Nephron (organoid): Measurements from ENCODE around the gene LPAR5.
A peak's percentile ranks its signal among the peaks of the same experiment; 100 is the strongest.

Experiments used
- H3K27ac Mint-ChIP-seq, 3 experiments: 2 replicates each; pipeline ENCODE4 v1.8.0; 2020; ENCODE audit warnings: mixed read lengths in 3 of 3, mild to moderate bottlenecking in 2 of 3, moderate library complexity in 1 of 3
- H3K27me3 Mint-ChIP-seq: 2 replicates; pipeline ENCODE4 v1.8.0; 2021; ENCODE audit warnings: low read depth, mild to moderate bottlenecking, moderate library complexity, mixed read lengths
- H3K36me3 Mint-ChIP-seq: 2 replicates; pipeline ENCODE4 v1.8.0; 2020; ENCODE audit warnings: low read depth, mixed read lengths
- H3K4me1 Mint-ChIP-seq: 2 replicates; pipeline ENCODE4 v1.8.0; 2020; ENCODE audit warnings: mixed read lengths
- H3K4me3 Mint-ChIP-seq, 3 experiments: 2 replicates each; pipeline ENCODE4 v1.8.0; 2020; ENCODE audit warnings: mild to moderate bottlenecking in 3 of 3, mixed read lengths in 3 of 3, moderate library complexity in 2 of 3
- H3K9me3 Mint-ChIP-seq: 2 replicates; pipeline ENCODE4 v1.8.0; 2020; ENCODE audit warnings: mixed read lengths
- CTCF ChIP-seq, 3 experiments: fragments of 200-600 bp; sonication (generic); IDR thresholded peaks; one replicate each; pipeline ENCODE4 v1.5.0; 2021; ENCODE audit warnings: antibody characterized with exemption in 3 of 3; ENCODE audit not compliant: unreplicated experiment in 3 of 3

Gene LPAR5

GRCh38 chr12:6652391-6652790, 16.6 kb upstream of the LPAR5 start:
- Mint-ChIP-seq H3K27ac (no peak overlapping the region), H3K4me1 (no peaks in the 10 kb centered on the region), H3K36me3 (peaks cover 64% of the 10 kb centered on the region), H3K9me3 (no peaks in the 10 kb centered on the region), H3K4me3 (no peak overlapping the region), H3K27me3 (no peaks in the 10 kb centered on the region)
- no peak for TF ChIP-seq CTCF (IDR thresholded peaks at IDR 0.05; ENCODE audit: unreplicated experiment in 3 of 3)

DNA sequence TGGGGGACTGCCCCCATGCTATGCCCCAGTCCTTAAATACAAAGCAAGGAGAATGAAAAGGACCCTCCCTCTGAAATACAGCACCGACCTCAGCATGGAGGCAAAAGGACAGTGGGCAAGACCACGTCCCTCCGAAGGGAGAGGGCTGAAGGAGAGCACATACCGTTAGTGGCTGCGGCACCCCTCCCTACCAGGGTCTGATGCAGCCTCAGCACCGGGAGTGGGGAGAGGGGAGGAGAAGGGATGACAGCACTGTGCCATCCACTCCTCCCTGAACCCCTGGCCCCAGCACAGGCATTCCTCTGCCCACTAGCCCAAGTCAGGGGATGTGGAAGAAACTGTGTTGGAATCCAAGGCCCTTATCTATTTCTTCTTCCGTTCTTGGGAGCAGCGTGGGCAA, 15.1 kb upstream of the LPAR5 start:
- TF ChIP-seq CTCF (IDR thresholded peaks at IDR 0.05; ENCODE audit: unreplicated experiment in 3 of 3), result no peak
- Mint-ChIP-seq H3K27me3 (no peaks in the 10 kb centered on the region), H3K4me1 (peaks cover 8% of the 10 kb centered on the region), H3K27ac (no peak overlapping the region), H3K4me3 (no peak overlapping the region), H3K9me3 (no peaks in the 10 kb centered on the region), H3K36me3 (peaks cover 66% of the 10 kb centered on the region)

- H3K27ac Mint-ChIP-seq, result peak within 1 kb of the TSS in 1 of 3 experiments; percentile 45
- peak within 1 kb of the TSS; percentile 76 to 82 (median 82) for H3K4me3 Mint-ChIP-seq
- peaks cover 41% of the 10 kb centered on the region for H3K36me3 Mint-ChIP-seq
- H3K9me3 Mint-ChIP-seq, result no peaks in the 10 kb centered on the region
- H3K27me3 Mint-ChIP-seq, result peaks cover 3% of the 10 kb centered on the region
- peaks cover 16% of the 10 kb centered on the region for H3K4me1 Mint-ChIP-seq
- no peak for TF ChIP-seq CTCF (IDR thresholded peaks at IDR 0.05; ENCODE audit: unreplicated experiment in 3 of 3)
Observed at GRCh38 chr12:6647083-6647604, 11.4 kb upstream of the LPAR5 start, which contains the start of gene ACRBP. ACRBP (minus strand) TSS chr12:6647432; CDS start chr12:6647366, 66 bp downstream.

- peaks cover 9% of the 10 kb centered on the region for H3K27me3 Mint-ChIP-seq
- H3K27ac Mint-ChIP-seq, result peak overlapping the region in 1 of 3 experiments; percentile 45
- H3K9me3 Mint-ChIP-seq, result no peaks in the 10 kb centered on the region
- H3K4me3 Mint-ChIP-seq, result peak overlapping the region; percentile 76 to 82 (median 82)
- peaks cover 38% of the 10 kb centered on the region for H3K36me3 Mint-ChIP-seq
- no peak for TF ChIP-seq CTCF (IDR thresholded peaks at IDR 0.05; ENCODE audit: unreplicated experiment in 3 of 3)
- peaks cover 16% of the 10 kb centered on the region for H3K4me1 Mint-ChIP-seq
Observed at GRCh38 chr12:6646276-6647082, 10.7 kb upstream of the LPAR5 start.

DNA sequence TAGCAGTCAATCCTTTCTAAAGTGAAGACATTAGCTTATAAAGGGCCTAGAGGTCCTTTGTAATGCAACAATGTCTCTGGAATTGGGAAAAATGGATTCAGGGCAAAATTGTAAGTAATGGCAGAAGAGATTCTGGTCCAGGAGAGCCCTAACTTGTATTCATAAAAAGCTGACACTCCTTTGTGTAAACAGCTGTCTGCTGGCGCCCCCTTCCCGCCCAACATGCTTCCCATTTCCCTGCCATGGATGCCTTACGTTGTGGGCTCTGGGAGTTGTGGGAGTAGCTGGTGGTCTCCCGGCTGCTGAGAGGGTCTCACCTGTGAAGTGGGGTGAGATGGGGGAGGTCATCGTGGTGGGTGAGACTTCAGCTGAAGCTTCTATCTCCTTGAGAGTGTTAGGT, 9.1 kb upstream of the LPAR5 start:
- Mint-ChIP-seq H3K27ac (peak overlapping the region; percentile 63 to 88 (median 74)), H3K36me3 (peaks cover 23% of the 10 kb centered on the region), H3K4me3 (peak overlapping the region in 1 of 3 experiments; percentile 29), H3K27me3 (peaks cover 12% of the 10 kb centered on the region), H3K9me3 (no peaks in the 10 kb centered on the region), H3K4me1 (peaks cover 16% of the 10 kb centered on the region)
- TF ChIP-seq CTCF (IDR thresholded peaks at IDR 0.05; ENCODE audit: unreplicated experiment in 3 of 3), result peak; percentile 37 to 42 (median 39)
